ENCODE results near the gene SAA1. TPM values are rescaled to one million over a fixed set of nuclear protein-coding genes. Genes with fewer than 3 reads are reported as not detected.

SAA1 gene
- not detected for total RNA-seq
- polyA plus RNA-seq: not detected

- H3K36me3 Mint-ChIP-seq: peaks cover 3% of the 10 kb centered on the region
- H3K27me3 ChIP-seq (ENCODE audit: control insufficient read depth, insufficient read depth, low read length): no peaks in the 10 kb centered on the region
- H3K27ac Mint-ChIP-seq: no peak within 1 kb of the TSS
- ATAC-seq (ENCODE audit: low read depth in 2 of 2): no peak
- H3K36me3 ChIP-seq (ENCODE audit: control insufficient read depth, insufficient read depth, low read length): no peaks in the 10 kb centered on the region
- no peak within 1 kb of the TSS for H3K4me3 ChIP-seq (ENCODE audit: low read depth, low read length)
- H3K4me1 Mint-ChIP-seq: peaks cover 0 to 13% (median 6%) of the 10 kb centered on the region in 4 donors
- no peaks in the 10 kb centered on the region for H3K9me3 ChIP-seq (ENCODE audit: control insufficient read depth in 2 of 2, low read length in 2 of 2)
- no peak within 1 kb of the TSS for H3K4me3 Mint-ChIP-seq
- peaks cover 13% of the 10 kb centered on the region for H3K27me3 Mint-ChIP-seq
- H3K27ac ChIP-seq (ENCODE audit: insufficient read depth, low read length, poor library complexity, severe bottlenecking): no peak within 1 kb of the TSS
- H3K4me1 ChIP-seq (ENCODE audit: control insufficient read depth, insufficient read depth, low read length, poor library complexity, severe bottlenecking): no peaks in the 10 kb centered on the region
- no peak for DNase-seq
- no peaks in the 10 kb centered on the region for H3K9me3 Mint-ChIP-seq
Measured at GRCh38 chr11:18265949-18266348, at the start of gene SAA1. Gene SAA1 (plus strand): TSS chr11:18266264. CDS start chr11:18266888, 624 bp downstream.

DNA sequence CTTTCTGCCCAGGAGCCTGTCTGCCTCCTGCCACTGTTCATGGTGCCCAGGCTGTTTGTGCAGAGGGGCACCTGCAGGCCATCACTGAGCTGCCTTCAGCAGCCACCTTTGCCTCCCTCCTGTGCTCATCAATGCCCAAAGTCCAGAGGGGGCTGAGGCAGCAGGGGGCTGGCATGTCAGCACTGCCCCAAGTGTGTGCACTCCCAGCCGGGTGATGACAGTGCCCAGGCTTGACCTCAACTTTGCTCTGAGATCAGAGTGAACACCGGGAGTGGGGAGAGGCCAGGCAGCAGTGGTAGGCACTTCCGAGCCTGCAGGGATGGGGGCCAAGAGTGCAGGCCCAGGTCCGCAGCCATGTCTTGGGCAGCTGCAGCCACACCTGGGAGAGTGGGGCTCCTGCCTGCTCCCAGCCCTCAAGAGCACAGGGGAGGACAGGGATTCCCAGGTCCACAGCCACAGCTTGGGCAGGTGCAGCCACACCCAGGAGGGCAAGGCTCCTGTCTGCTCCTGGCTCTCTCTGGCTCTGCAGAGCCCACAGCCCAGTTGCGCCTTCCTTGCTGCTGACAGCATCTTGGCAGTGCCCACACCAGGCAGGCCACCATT is 44.7 kb upstream of the SAA1 start:
- DNase-seq: no peak

DNA sequence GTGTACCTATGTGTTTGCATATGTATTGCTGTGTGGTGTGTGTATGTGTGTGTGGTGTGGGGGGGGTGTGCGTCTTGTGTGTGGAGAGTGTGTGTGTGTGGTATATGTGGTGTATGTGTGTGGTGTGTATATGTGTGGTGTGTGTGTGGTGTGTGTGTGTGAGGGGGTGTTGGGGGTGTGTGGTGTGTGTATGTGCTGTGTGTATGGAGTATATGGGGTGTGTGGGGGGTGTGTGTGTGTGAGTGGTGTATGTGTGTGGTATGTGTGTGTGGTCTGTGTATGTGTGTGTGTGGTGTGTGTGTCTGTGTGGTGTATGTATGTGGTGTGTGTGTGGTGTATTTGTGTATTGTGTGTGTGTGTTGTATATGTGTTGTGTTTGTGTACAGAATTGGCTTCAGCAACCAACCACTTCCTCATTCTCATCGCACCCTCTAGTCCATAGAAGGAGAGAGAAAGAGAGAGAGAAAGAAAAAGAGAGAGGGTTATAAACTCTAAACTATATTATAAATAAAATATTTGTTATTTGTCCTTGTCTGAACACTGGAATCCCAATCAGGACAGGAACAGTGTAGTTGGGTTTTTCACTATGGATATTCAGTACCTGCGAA is 43.1 kb upstream of the SAA1 start:
- peaks cover 7% of the 10 kb centered on the region for H3K27me3 ChIP-seq (ENCODE audit: control insufficient read depth, insufficient read depth, low read length)
- no peaks in the 10 kb centered on the region for H3K36me3 Mint-ChIP-seq
- no peaks in the 10 kb centered on the region for H3K9me3 Mint-ChIP-seq
- no peaks in the 10 kb centered on the region for H3K4me1 ChIP-seq (ENCODE audit: control insufficient read depth, insufficient read depth, low read length, poor library complexity, severe bottlenecking)
- H3K36me3 ChIP-seq (ENCODE audit: control insufficient read depth, insufficient read depth, low read length): no peaks in the 10 kb centered on the region
- peak overlapping the region in 1 of 3 donors; percentile 78 for H3K27ac Mint-ChIP-seq
- H3K4me3 ChIP-seq (ENCODE audit: low read depth, low read length): no peak overlapping the region
- peaks cover 30% of the 10 kb centered on the region for H3K27me3 Mint-ChIP-seq
- H3K4me1 Mint-ChIP-seq: no peaks in the 10 kb centered on the region
- DNase-seq (no peak), ATAC-seq (ENCODE audit: low read depth in 2 of 2) (no peak)
- H3K9me3 ChIP-seq (ENCODE audit: control insufficient read depth in 2 of 2, low read length in 2 of 2): no peaks in the 10 kb centered on the region
- no peak overlapping the region for H3K4me3 Mint-ChIP-seq
- H3K27ac ChIP-seq (ENCODE audit: insufficient read depth, low read length, poor library complexity, severe bottlenecking): no peak overlapping the region

More for the DNA sequence above, 44.7 kb upstream of the SAA1 start:
- no peak overlapping the region for H3K4me3 Mint-ChIP-seq
- Histone ChIP-seq H3K9me3 (ENCODE audit: control insufficient read depth in 2 of 2, low read length in 2 of 2) (no peaks in the 10 kb centered on the region), H3K27me3 (ENCODE audit: control insufficient read depth, insufficient read depth, low read length) (peaks cover 6% of the 10 kb centered on the region), H3K36me3 (ENCODE audit: control insufficient read depth, insufficient read depth, low read length) (no peaks in the 10 kb centered on the region), H3K27ac (ENCODE audit: insufficient read depth, low read length, poor library complexity, severe bottlenecking) (no peak overlapping the region), H3K4me3 (ENCODE audit: low read depth, low read length) (no peak overlapping the region), H3K4me1 (ENCODE audit: control insufficient read depth, insufficient read depth, low read length, poor library complexity, severe bottlenecking) (no peaks in the 10 kb centered on the region)
- H3K27ac Mint-ChIP-seq: no peak overlapping the region
- no peaks in the 10 kb centered on the region for H3K9me3 Mint-ChIP-seq
- peaks cover 35% of the 10 kb centered on the region for H3K27me3 Mint-ChIP-seq
- no peaks in the 10 kb centered on the region for H3K4me1 Mint-ChIP-seq
- H3K36me3 Mint-ChIP-seq: no peaks in the 10 kb centered on the region
- no peak for ATAC-seq (ENCODE audit: low read depth in 2 of 2)

- Mint-ChIP-seq H3K27me3 (peaks cover 23% of the 10 kb centered on the region), H3K4me1 (no peaks in the 10 kb centered on the region), H3K36me3 (no peaks in the 10 kb centered on the region), H3K27ac (no peak overlapping the region), H3K4me3 (no peak overlapping the region), H3K9me3 (no peaks in the 10 kb centered on the region)
- no peaks in the 10 kb centered on the region for H3K9me3 ChIP-seq (ENCODE audit: control insufficient read depth in 2 of 2, low read length in 2 of 2)
- no peak overlapping the region for H3K27ac ChIP-seq (ENCODE audit: insufficient read depth, low read length, poor library complexity, severe bottlenecking)
- no peaks in the 10 kb centered on the region for H3K36me3 ChIP-seq (ENCODE audit: control insufficient read depth, insufficient read depth, low read length)
- H3K4me3 ChIP-seq (ENCODE audit: low read depth, low read length): no peak overlapping the region
- ATAC-seq (ENCODE audit: low read depth in 2 of 2) (no peak), DNase-seq (no peak)
- H3K27me3 ChIP-seq (ENCODE audit: control insufficient read depth, insufficient read depth, low read length): peaks cover 4% of the 10 kb centered on the region
- H3K4me1 ChIP-seq (ENCODE audit: control insufficient read depth, insufficient read depth, low read length, poor library complexity, severe bottlenecking): no peaks in the 10 kb centered on the region
Measured at GRCh38 chr11:18223591-18224387, 42.3 kb upstream of the SAA1 start.

DNA sequence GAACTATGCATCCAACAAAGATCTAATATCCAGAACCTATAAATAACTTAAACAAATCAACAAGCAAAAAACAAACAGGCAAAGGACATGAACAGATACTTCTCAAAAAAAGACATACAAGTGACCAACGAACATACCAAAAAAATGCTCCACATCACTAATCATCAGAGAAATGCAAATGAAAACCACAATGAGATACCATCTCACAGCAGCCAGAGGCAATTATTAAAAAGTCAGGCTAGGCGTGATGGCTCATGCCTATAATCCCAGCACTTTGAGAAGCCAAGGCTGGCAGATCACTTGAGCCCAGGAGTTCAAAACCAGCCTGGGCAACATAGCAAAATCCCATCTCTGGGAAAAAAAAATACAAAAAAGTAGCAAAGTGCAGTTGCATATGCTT is 40.2 kb upstream of the SAA1 start:
- no peaks in the 10 kb centered on the region for H3K4me1 ChIP-seq (ENCODE audit: control insufficient read depth, insufficient read depth, low read length, poor library complexity, severe bottlenecking)
- H3K36me3 Mint-ChIP-seq: no peaks in the 10 kb centered on the region
- no peak overlapping the region for H3K4me3 ChIP-seq (ENCODE audit: low read depth, low read length)
- no peaks in the 10 kb centered on the region for H3K4me1 Mint-ChIP-seq
- DNase-seq (no peak), ATAC-seq (ENCODE audit: low read depth in 2 of 2) (no peak)
- no peaks in the 10 kb centered on the region for H3K9me3 Mint-ChIP-seq
- no peaks in the 10 kb centered on the region for H3K36me3 ChIP-seq (ENCODE audit: control insufficient read depth, insufficient read depth, low read length)
- H3K4me3 Mint-ChIP-seq: no peak overlapping the region
- no peak overlapping the region for H3K27ac ChIP-seq (ENCODE audit: insufficient read depth, low read length, poor library complexity, severe bottlenecking)
- H3K27me3 ChIP-seq (ENCODE audit: control insufficient read depth, insufficient read depth, low read length): peaks cover 2% of the 10 kb centered on the region
- H3K9me3 ChIP-seq (ENCODE audit: control insufficient read depth in 2 of 2, low read length in 2 of 2): no peaks in the 10 kb centered on the region
- no peak overlapping the region for H3K27ac Mint-ChIP-seq
- H3K27me3 Mint-ChIP-seq: peaks cover 13% of the 10 kb centered on the region

GRCh38 chr11:18229501-18229900 is 36.6 kb upstream of the SAA1 start:
- no peaks in the 10 kb centered on the region for H3K36me3 ChIP-seq (ENCODE audit: control insufficient read depth, insufficient read depth, low read length)
- H3K36me3 Mint-ChIP-seq: no peaks in the 10 kb centered on the region
- H3K27ac ChIP-seq (ENCODE audit: insufficient read depth, low read length, poor library complexity, severe bottlenecking): no peak overlapping the region
- H3K4me1 ChIP-seq (ENCODE audit: control insufficient read depth, insufficient read depth, low read length, poor library complexity, severe bottlenecking): no peaks in the 10 kb centered on the region
- peaks cover 0 to 3% of the 10 kb centered on the region in 2 experiments for H3K9me3 ChIP-seq (ENCODE audit: control insufficient read depth in 2 of 2, low read length in 2 of 2)
- H3K9me3 Mint-ChIP-seq: peaks cover 0 to 2% (median 0%) of the 10 kb centered on the region in 7 donors
- no peak for ATAC-seq (ENCODE audit: low read depth in 2 of 2)
- peaks cover 2% of the 10 kb centered on the region for H3K27me3 ChIP-seq (ENCODE audit: control insufficient read depth, insufficient read depth, low read length)
- no peak for DNase-seq
- no peak overlapping the region for H3K4me3 ChIP-seq (ENCODE audit: low read depth, low read length)
- no peak overlapping the region for H3K27ac Mint-ChIP-seq
- no peaks in the 10 kb centered on the region for H3K4me1 Mint-ChIP-seq
- peaks cover 12% of the 10 kb centered on the region for H3K27me3 Mint-ChIP-seq
- no peak overlapping the region for H3K4me3 Mint-ChIP-seq

GRCh38 chr11:18230859-18231258 is 35.2 kb upstream of the SAA1 start:
- H3K27ac Mint-ChIP-seq: no peak overlapping the region
- Histone ChIP-seq H3K4me1 (ENCODE audit: control insufficient read depth, insufficient read depth, low read length, poor library complexity, severe bottlenecking) (no peaks in the 10 kb centered on the region), H3K9me3 (ENCODE audit: control insufficient read depth in 2 of 2, low read length in 2 of 2) (peaks cover 0 to 3% of the 10 kb centered on the region in 2 experiments), H3K36me3 (ENCODE audit: control insufficient read depth, insufficient read depth, low read length) (no peaks in the 10 kb centered on the region), H3K27ac (ENCODE audit: insufficient read depth, low read length, poor library complexity, severe bottlenecking) (no peak overlapping the region), H3K4me3 (ENCODE audit: low read depth, low read length) (no peak overlapping the region), H3K27me3 (ENCODE audit: control insufficient read depth, insufficient read depth, low read length) (peaks cover 2% of the 10 kb centered on the region)
- peaks cover 0 to 2% (median 0%) of the 10 kb centered on the region in 7 donors for H3K9me3 Mint-ChIP-seq
- no peak for ATAC-seq (ENCODE audit: low read depth in 2 of 2)
- H3K4me3 Mint-ChIP-seq: no peak overlapping the region
- no peaks in the 10 kb centered on the region for H3K36me3 Mint-ChIP-seq
- H3K27me3 Mint-ChIP-seq: peaks cover 22% of the 10 kb centered on the region
- H3K4me1 Mint-ChIP-seq: no peaks in the 10 kb centered on the region
- no peak for DNase-seq
